Smooth muscle cell of the pulmonary artery (primary cell): ENCODE results near the gene FOXB1. TPM values are rescaled to one million over a fixed set of nuclear protein-coding genes. Genes with fewer than 3 reads are reported as not detected.

ENCODE experiments used
- total RNA-seq: library from RNA; depleted of rRNA; stranded (reverse); fragments of >200 nt; gene quantifications from 2 replicates; pipeline ENCODE4 v1.2.3, GENCODE V29; 2014

FOXB1 gene
- not detected in 2 replicates for total RNA-seq

DNA sequence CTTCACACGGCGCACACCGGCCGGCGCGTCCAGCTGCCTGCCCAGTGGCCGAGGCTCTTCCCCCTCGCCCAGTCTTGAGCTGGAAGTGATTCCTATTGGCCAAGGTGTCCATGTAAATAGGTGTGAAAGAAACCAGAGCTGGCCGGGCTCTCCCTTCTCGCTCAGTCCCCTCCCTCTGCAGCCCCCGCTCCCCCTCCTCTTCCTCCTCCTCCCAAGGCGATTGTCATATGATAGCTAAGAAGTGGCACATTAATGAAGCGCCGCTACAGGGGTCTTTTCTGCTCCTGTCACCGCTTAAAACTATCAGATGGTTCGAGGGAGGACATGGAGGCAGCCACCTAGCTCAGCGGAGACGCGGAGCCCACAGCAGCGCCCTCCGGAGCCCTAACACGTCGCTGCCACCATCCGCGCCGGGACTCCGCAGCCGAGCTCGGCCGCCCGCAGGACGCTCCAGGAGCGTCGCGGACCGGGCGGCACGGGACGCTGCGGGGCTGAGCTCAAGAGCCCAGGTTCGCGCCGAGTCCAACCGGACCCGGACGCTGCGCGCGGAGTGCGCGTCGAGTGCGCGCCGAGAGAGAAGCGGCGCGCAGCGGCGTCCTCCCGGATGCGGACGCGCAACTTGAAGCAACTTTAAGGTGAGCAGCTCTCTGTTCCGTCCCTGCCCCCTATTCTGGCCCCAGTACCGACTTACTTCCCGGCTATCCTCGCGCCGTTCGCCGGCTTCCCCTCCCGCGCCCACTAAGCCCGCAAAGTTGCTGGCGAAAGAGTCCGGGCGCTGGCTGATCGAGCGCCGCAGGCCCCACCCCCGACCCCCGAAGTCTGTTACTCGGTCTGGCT, at the start of gene FOXB1:
TSS of gene FOXB1 (plus strand) at position 303 of the 837 bp plus-strand sequence. CDS start 653 bp downstream, outside the sequence.

